H1 (cell line): ENCODE results near the gene INAFM2. TPM values are rescaled to one million over a fixed set of nuclear protein-coding genes. Genes with fewer than 3 reads are reported as not detected.

ENCODE experiments used
- CTCF ChIA-PET: fragments of 300-600 bp; sonication (Branson Sonifier 250); formaldehyde crosslinking; loops from one replicate; lab custom pipeline; 2021; ENCODE audit not compliant: partially characterized antibody; lab: Charles Lee
- POLR2A ChIA-PET: fragments of 300-600 bp; sonication (Branson Sonifier 250); formaldehyde crosslinking; loops from one replicate; lab custom pipeline; 2021; ENCODE audit warnings: inconsistent platforms; ENCODE audit not compliant: partially characterized antibody; lab: Charles Lee
- DNase-seq, 2 experiments: peaks; one replicate each; pipeline versions ENCODE4 v3.0.0 to v3.0.0-alpha.2; 2010 to 2022; ENCODE audit warnings: low spot score in 2 of 2, low read depth in 1 of 2, mixed read lengths in 1 of 2
- FAIRE-seq: peaks from 2 replicates; lab custom pipeline; 2011; peaks lifted over from hg19 to GRCh38; lab: Jason Lieb, UNC
- H2AFZ ChIP-seq: 2 replicates; pipeline ENCODE4 v1.8.1; 2012; ENCODE audit warnings: low read length, inconsistent platforms
- H2AK5ac ChIP-seq: 2 replicates; pipeline ENCODE4 v1.6.1; 2013; ENCODE audit warnings: low read depth, low read length
- H2BK120ac ChIP-seq: replicated peaks from 2 replicates; pipeline ENCODE3; 2013; ENCODE audit warnings: low read depth, low read length, inconsistent platforms
- H2BK12ac ChIP-seq: 2 replicates; pipeline ENCODE4 v1.6.1; 2013; ENCODE audit warnings: low read depth, low read length
- H2BK15ac ChIP-seq: 2 replicates; pipeline ENCODE4 v1.6.1; 2013; ENCODE audit warnings: low read length
- H2BK20ac ChIP-seq: 2 replicates; pipeline ENCODE4 v1.6.1; 2013; ENCODE audit warnings: low read length
- H2BK5ac ChIP-seq: 2 replicates; pipeline ENCODE4 v1.6.1; 2013; ENCODE audit warnings: low read depth, low read length
- H3K14ac ChIP-seq: 2 replicates; pipeline ENCODE4 v1.6.1; 2013; ENCODE audit warnings: inconsistent platforms; ENCODE audit not compliant: insufficient read length
- H3K18ac ChIP-seq: 2 replicates; pipeline ENCODE4 v1.6.1; 2013; ENCODE audit warnings: low read length; ENCODE audit errors: extremely low read depth
- H3K23ac ChIP-seq: 2 replicates; pipeline ENCODE4 v1.6.1; 2013; ENCODE audit warnings: inconsistent platforms; ENCODE audit not compliant: insufficient read length
- H3K23me2 ChIP-seq: 2 replicates; pipeline ENCODE4 v1.6.1; 2013; ENCODE audit warnings: low read depth, low read length
- H3K27ac ChIP-seq: 2 replicates; pipeline ENCODE4 v1.6.1; 2011; ENCODE audit warnings: low read depth, low read length, inconsistent platforms
- H3K27me3 ChIP-seq, 4 experiments: replicated peaks in 1 of 4; 1 replicate in 1 of 4; 2 replicates in 3 of 4; pipeline versions ENCODE4 v1.6.1 to v1.8.1; 2011 to 2013; ENCODE audit warnings: low read length in 3 of 4, mild to moderate bottlenecking in 3 of 4, inconsistent platforms in 2 of 4, mixed read lengths in 2 of 4, moderate library complexity in 1 of 4; ENCODE audit not compliant: control insufficient read depth in 3 of 4, insufficient read depth in 3 of 4; ENCODE audit errors: extremely low read depth in 1 of 4
- H3K36me3 ChIP-seq, 4 experiments: 2 replicates each; pipeline versions ENCODE4 v1.6.1 to v1.8.1; 2011 to 2013; ENCODE audit warnings: mild to moderate bottlenecking in 4 of 4, low read length in 3 of 4, moderate library complexity in 2 of 4, control low read depth in 1 of 4, inconsistent platforms in 1 of 4; ENCODE audit not compliant: insufficient read depth in 4 of 4, control insufficient read depth in 2 of 4
- H3K4ac ChIP-seq: replicated peaks from 2 replicates; pipeline ENCODE3; 2013; ENCODE audit warnings: low read length, low read depth, mixed read lengths, inconsistent platforms; ENCODE audit not compliant: insufficient read length
- H3K4me1 ChIP-seq, 4 experiments: replicated peaks in 1 of 4; 1 replicate in 1 of 4; 2 replicates in 3 of 4; pipeline versions ENCODE4 v1.6.1 to v1.8.1; 2011 to 2013; ENCODE audit warnings: low read length in 3 of 4, inconsistent platforms in 2 of 4, mixed read lengths in 1 of 4; ENCODE audit not compliant: insufficient read depth in 4 of 4, control insufficient read depth in 3 of 4
- H3K4me2 ChIP-seq, 2 experiments: 2 replicates each; pipeline versions ENCODE4 v1.6.1 to v1.8.1; 2011 to 2013; ENCODE audit warnings: low read depth in 2 of 2, low read length in 2 of 2, control low read depth in 1 of 2, inconsistent platforms in 1 of 2, mild to moderate bottlenecking in 1 of 2; ENCODE audit not compliant: insufficient read depth in 1 of 2
- H3K4me3 ChIP-seq, 4 experiments: fragments of 200-600, 300-600 bp in 1 of 4; sonication (generic), shearing (Covaris generic), sonication (Bioruptor Twin) in 1 of 4; 2 replicates each; pipeline versions ENCODE4 v1.5.1 to v1.8.1; 2011 to 2016; ENCODE audit warnings: low read length in 4 of 4, low read depth in 3 of 4, control low read depth in 2 of 4, inconsistent platforms in 2 of 4, mild to moderate bottlenecking in 2 of 4, mixed read lengths in 1 of 4, moderate library complexity in 1 of 4; ENCODE audit not compliant: insufficient read depth in 2 of 4; ENCODE audit errors: extremely low read depth in 1 of 4
- H3K56ac ChIP-seq: replicated peaks from 2 replicates; pipeline ENCODE3; 2013; ENCODE audit warnings: low read depth, mild to moderate bottlenecking, mixed read lengths, low read length, inconsistent platforms; ENCODE audit not compliant: insufficient read length
- H3K79me1 ChIP-seq: 2 replicates; pipeline ENCODE4 v1.6.1; 2013; ENCODE audit warnings: low read depth, low read length, control low read depth
- H3K79me2 ChIP-seq, 2 experiments: 2 replicates each; pipeline versions ENCODE4 v1.6.1 to v1.8.1; 2012 to 2013; ENCODE audit warnings: low read length in 2 of 2, mild to moderate bottlenecking in 2 of 2, inconsistent platforms in 1 of 2; ENCODE audit not compliant: insufficient read depth in 2 of 2, control insufficient read depth in 1 of 2
- H3K9ac ChIP-seq, 4 experiments: replicated peaks in 1 of 4; 1 replicate in 1 of 4; 2 replicates in 3 of 4; pipeline versions ENCODE4 v1.6.1 to v1.8.1; 2011 to 2013; ENCODE audit warnings: low read depth in 3 of 4, low read length in 3 of 4, control low read depth in 2 of 4, mild to moderate bottlenecking in 2 of 4, moderate library complexity in 2 of 4, inconsistent platforms in 1 of 4; ENCODE audit errors: extremely low read depth in 1 of 4
- H3K9me3 ChIP-seq, 2 experiments: 2 replicates each; pipeline versions ENCODE4 v1.6.1 to v1.8.1; 2012 to 2013; ENCODE audit warnings: mild to moderate bottlenecking in 2 of 2, moderate library complexity in 2 of 2, control low read depth in 1 of 2, inconsistent platforms in 1 of 2, low read depth in 1 of 2, low read length in 1 of 2, mixed read lengths in 1 of 2; ENCODE audit not compliant: insufficient read depth in 2 of 2
- H4K20me1 ChIP-seq, 2 experiments: replicated peaks in 1 of 2; 2 replicates each; pipeline versions ENCODE3 to v1.8.1; 2011 to 2013; ENCODE audit warnings: inconsistent platforms in 2 of 2, low read length in 2 of 2, mild to moderate bottlenecking in 1 of 2; ENCODE audit not compliant: insufficient read depth in 2 of 2, control insufficient read depth in 1 of 2
- H4K5ac ChIP-seq: 2 replicates; pipeline ENCODE4 v1.6.1; 2013; ENCODE audit warnings: low read length, low read depth, mixed read lengths, inconsistent platforms; ENCODE audit not compliant: insufficient read length
- H4K8ac ChIP-seq: 2 replicates; pipeline ENCODE4 v1.8.0; 2013; ENCODE audit warnings: mild to moderate bottlenecking, moderate library complexity, low read length, inconsistent platforms; ENCODE audit not compliant: insufficient read depth; ENCODE audit errors: extremely low read depth
- H4K91ac ChIP-seq: replicated peaks from 2 replicates; pipeline ENCODE3; 2013; ENCODE audit warnings: low read length, mixed read lengths, inconsistent platforms; ENCODE audit not compliant: insufficient read length
- ATF3 ChIP-seq: IDR thresholded peaks from 2 replicates; pipeline ENCODE4 v1.6.1; 2011; ENCODE audit warnings: low read depth, mild to moderate bottlenecking, low read length; ENCODE audit not compliant: insufficient read depth
- MAX ChIP-seq: IDR thresholded peaks from 2 replicates; pipeline ENCODE4 v1.6.1; 2012; ENCODE audit warnings: inconsistent platforms
- RAD21 ChIP-seq, 2 experiments: IDR thresholded peaks in 1 of 2; conservative IDR thresholded peaks in 1 of 2; 2 replicates each; pipeline ENCODE4 v1.6.1; 2011; ENCODE audit warnings: low read depth in 2 of 2, low read length in 2 of 2, improper control_type of control experiment in 1 of 2, inconsistent platforms in 1 of 2, mild to moderate bottlenecking in 1 of 2, moderate library complexity in 1 of 2
- RBBP5 ChIP-seq: IDR thresholded peaks from 2 replicates; pipeline ENCODE4 v1.7.1; 2012; ENCODE audit warnings: low read depth, mild to moderate bottlenecking, inconsistent platforms, low read length, moderate library complexity, borderline replicate concordance
- SAP30 ChIP-seq: fragments of 300-600 bp; sonication (generic); IDR thresholded peaks from 2 replicates; pipeline ENCODE4 v1.7.1; 2012; ENCODE audit warnings: low read length, moderate library complexity, mild to moderate bottlenecking, inconsistent platforms; ENCODE audit not compliant: insufficient read depth, insufficient replicate concordance
- SIX5 ChIP-seq: IDR thresholded peaks from 2 replicates; pipeline ENCODE4 v1.6.1; 2011; ENCODE audit warnings: mild to moderate bottlenecking, low read depth, low read length
- WGBS, 2 experiments: shearing (Covaris generic) in 1 of 2; methylation state at CpG; one replicate each; pipeline versions ENCODE4 v1.1.6 to v1.1.7; 2013 to 2015; ENCODE audit warnings: low lambda C conversion rate in 2 of 2, mixed read lengths in 2 of 2, inconsistent platforms in 1 of 2, low coverage in 1 of 2, missing lambda C conversion rate in 1 of 2; ENCODE audit not compliant: insufficient replicate concordance in 2 of 2, insufficient coverage in 1 of 2, insufficient read length in 1 of 2; ENCODE audit errors: extremely low coverage in 1 of 2, missing lambda C conversion rate in 1 of 2; 5-methylcytosine and 5-hydroxymethylcytosine counted together
- polyA plus RNA-seq, 7 experiments: library from polyadenylated mRNA; depleted of rRNA in 3 of 7; stranded (reverse) in 5 of 7; unstranded in 2 of 7; fragments of >200 nt in 5 of 7; fragments of 200-250 nt in 2 of 7; gene quantifications; 1 replicate in 5 of 7; 2 replicates in 1 of 7; 4 replicates in 1 of 7; pipeline versions ENCODE4 v1.2.1 to v1.2.3, GENCODE V29; 2011 to 2013; ENCODE audit warnings: missing spikeins in 2 of 7, mixed read lengths in 2 of 7
- total RNA-seq: library from RNA; stranded (reverse); fragmentation: NEBNext Ultra II Directional; extraction: Animal tissue kit (Norgen Biotek cat#: 25700); gene quantifications from 2 replicates; pipeline ENCODE4 v1.2.1, GENCODE V29; 2021

INAFM2 gene
- total and polyA plus RNA-seq, 2 of the 8 experiments (the other 6 are each of a cell fraction or from before 2014, with no cell fraction given): 15.3 to 35.1 TPM

GRCh38 chr15:40354408-40355171, 31.1 kb downstream of the INAFM2 start:
- Histone ChIP-seq H2BK12ac (peak overlapping the region; percentile 51; the same call in 1 of the 2 replicates), H3K79me1 (no peaks in the 10 kb centered on the region), H2BK15ac (peak overlapping the region; percentile 95; the same call in 1 of the 2 replicates), H3K9me3 (no peaks in the 10 kb centered on the region), H4K8ac (no peak overlapping the region), H4K91ac (no peak overlapping the region), H3K36me3 (no peaks in the 10 kb centered on the region), H2AK5ac (no peak overlapping the region), H2BK5ac (peak overlapping the region; percentile 20; the same call in 1 of the 2 replicates), H3K4me1 (peaks cover 11 to 27% (median 18%) of the 10 kb centered on the region in 4 experiments), H3K4ac (no peak overlapping the region), H3K14ac (no peak overlapping the region), H2BK20ac (0 out of 2 replicates have a peak overlapping the region, but pooled peaks have one; percentile 40), H3K79me2 (no peaks in the 10 kb centered on the region), H3K4me2 (peak overlapping the region; percentile 25 to 49), H3K27ac (no peak overlapping the region), H3K27me3 (peaks cover 0 to 14% (median 8%) of the 10 kb centered on the region in 4 experiments; a peak in 3 of 7 replicates), H2BK120ac (no peak overlapping the region), H3K23me2 (peaks cover 11% of the 10 kb centered on the region), H4K20me1 (peaks cover 0 to 2% of the 10 kb centered on the region in 2 experiments), H3K18ac (peak overlapping the region; percentile 13; the same call in 1 of the 2 replicates), H3K23ac (no peak overlapping the region), H3K56ac (no peak overlapping the region), H3K4me3 (peak overlapping the region in 1 of 4 experiments; percentile 20; a peak in 1 of 8 replicates), H2AFZ (no peak overlapping the region), H3K9ac (no peak overlapping the region), H4K5ac (peak overlapping the region; percentile 10)
- WGBS, 2 experiments: 38% methylated on average over 9 of the region's 9 CpGs; no CpG with 5 or more reads in 1 of the 2 experiments
- DNase-seq: peak in 1 of 2 experiments; percentile 74
- CTCF ChIA-PET: interaction anchor here (0.6 to 27.4 kb wide), 12 partner anchors 11 to 308 kb away, joined by 3 to 452 read pairs (median 3); partner anchors contain the start of gene CCDC9B
- POLR2A ChIA-PET: interaction anchor here (1.2 to 1.4 kb wide), 3 partner anchors 9 to 115 kb away, joined by 3 read pairs; no protein-coding TSS in a partner anchor
- FAIRE-seq: no peak
- TF ChIP-seq RAD21 (IDR thresholded peaks at IDR 0.05 in 1 of 2, conservative IDR thresholded peaks at IDR 0.05 in 1 of 2; ENCODE audit: low read depth in 2 of 2, low read length in 2 of 2): 0 out of 4 replicates have a peak, but pooled peaks of 1 of the 2 experiments have one; percentile 5
- TF ChIP-seq SIX5: no peak
- TF ChIP-seq SAP30: no peak
- 0 out of 2 replicates have a peak, but pooled peaks have one; percentile 30 for TF ChIP-seq RBBP5
- TF ChIP-seq ATF3: no peak
- 0 out of 2 replicates have a peak, but pooled peaks have one; percentile 35 for TF ChIP-seq MAX
